GM12875 (cell line): ENCODE measurements around the gene VAV3.

Experiments used
- H3K4me3 ChIP-seq: one replicate; pipeline ENCODE4 v1.5.1; 2011; ENCODE audit warnings: low read depth, low read length, control low read depth
- TF ChIP-seq, protein P1 (sequence below): IDR thresholded peaks from 2 replicates; pipeline ENCODE4 v1.5.1; 2011; ENCODE audit warnings: low read depth, mild to moderate bottlenecking, control low read depth, inconsistent platforms, low read length, moderate library complexity, borderline replicate concordance; ENCODE audit not compliant: insufficient read depth

Gene VAV3

DNA sequence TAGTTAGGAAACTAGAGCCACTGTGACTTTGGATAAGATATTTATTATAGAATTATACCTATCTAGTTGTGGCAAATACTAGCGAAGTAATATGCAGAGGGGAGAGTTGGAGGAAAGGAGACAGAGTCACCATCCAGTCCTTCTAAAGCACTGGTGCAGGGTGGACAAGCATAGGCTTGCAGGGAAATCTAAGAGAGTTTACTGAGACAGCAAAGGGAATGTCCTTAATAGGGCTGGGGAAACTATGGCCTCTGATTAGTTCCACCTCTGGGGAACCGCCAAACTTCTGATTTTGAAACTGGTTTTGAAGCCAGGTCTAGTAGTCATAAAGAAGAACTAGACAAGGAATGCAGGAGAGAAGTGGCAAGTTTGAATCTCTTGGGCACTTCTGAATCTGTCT, 407.9 kb downstream of the VAV3 start:
- H3K4me3 ChIP-seq = no peak overlapping the region
- TF ChIP-seq, protein P1, sequence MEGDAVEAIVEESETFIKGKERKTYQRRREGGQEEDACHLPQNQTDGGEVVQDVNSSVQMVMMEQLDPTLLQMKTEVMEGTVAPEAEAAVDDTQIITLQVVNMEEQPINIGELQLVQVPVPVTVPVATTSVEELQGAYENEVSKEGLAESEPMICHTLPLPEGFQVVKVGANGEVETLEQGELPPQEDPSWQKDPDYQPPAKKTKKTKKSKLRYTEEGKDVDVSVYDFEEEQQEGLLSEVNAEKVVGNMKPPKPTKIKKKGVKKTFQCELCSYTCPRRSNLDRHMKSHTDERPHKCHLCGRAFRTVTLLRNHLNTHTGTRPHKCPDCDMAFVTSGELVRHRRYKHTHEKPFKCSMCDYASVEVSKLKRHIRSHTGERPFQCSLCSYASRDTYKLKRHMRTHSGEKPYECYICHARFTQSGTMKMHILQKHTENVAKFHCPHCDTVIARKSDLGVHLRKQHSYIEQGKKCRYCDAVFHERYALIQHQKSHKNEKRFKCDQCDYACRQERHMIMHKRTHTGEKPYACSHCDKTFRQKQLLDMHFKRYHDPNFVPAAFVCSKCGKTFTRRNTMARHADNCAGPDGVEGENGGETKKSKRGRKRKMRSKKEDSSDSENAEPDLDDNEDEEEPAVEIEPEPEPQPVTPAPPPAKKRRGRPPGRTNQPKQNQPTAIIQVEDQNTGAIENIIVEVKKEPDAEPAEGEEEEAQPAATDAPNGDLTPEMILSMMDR = no peak

GRCh38 chr1:107555578-107555977, 409.4 kb downstream of the VAV3 start:
- TF ChIP-seq, protein P1 = no peak
- no peak overlapping the region for H3K4me3 ChIP-seq

GRCh38 chr1:107552781-107553180, 412.2 kb downstream of the VAV3 start:
- TF ChIP-seq, protein P1 = no peak
- H3K4me3 ChIP-seq = no peak overlapping the region

DNA sequence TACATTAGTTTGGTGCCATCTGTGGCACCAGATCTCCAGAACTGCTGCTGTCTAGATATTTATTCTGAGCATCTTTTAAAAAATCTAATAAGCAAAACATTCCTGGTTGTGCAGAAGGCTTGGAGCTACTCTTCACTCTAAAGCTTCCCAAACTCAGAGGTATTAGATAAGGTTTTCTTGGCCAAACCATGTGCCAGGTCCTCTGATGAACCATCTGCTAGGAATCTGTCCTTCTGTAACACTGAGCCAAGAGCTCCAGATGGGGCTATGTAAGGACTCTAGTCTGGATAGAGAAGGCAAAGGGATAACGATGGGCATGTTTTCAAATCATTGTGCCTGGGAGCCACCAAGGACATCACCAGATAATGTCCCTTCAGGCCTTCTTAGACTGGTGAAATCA, 413.5 kb downstream of the VAV3 start:
- TF ChIP-seq, protein P1 = no peak
- no peak overlapping the region for H3K4me3 ChIP-seq

GRCh38 chr1:107550358-107550757, 414.6 kb downstream of the VAV3 start:
- H3K4me3 ChIP-seq = no peak overlapping the region
- TF ChIP-seq, protein P1 = no peak

DNA sequence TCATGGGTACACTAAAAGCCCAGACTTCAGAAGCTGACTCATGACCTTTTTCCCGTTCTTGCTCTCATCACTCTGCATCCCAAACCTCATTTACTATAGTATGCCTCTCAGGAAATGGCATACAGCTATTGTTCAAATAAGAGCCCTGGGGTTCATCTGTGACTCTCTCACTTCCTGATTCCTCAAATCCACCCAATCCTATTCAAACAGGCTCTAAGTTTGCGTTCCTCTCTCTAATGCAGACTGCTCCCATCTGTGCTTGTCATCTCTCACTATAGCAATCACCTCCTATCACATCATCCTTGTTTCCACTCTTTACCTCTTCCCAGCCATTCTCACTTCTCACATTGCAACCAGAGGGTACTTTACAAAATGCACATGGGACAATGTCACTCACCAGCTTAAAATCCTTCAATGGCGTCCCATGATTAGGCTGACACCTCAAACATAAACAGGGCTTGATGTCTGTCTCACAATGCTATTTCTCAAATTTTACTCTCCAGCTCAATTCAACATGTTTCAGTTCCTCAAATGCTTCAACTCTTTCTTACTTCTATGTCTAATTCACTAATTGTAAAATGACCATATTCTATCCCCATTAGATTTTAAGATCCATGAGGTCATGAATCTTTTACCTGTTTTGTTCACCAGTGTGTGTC, 415.7 kb downstream of the VAV3 start:
- H3K4me3 ChIP-seq = no peak overlapping the region
- TF ChIP-seq, protein P1 = no peak

DNA sequence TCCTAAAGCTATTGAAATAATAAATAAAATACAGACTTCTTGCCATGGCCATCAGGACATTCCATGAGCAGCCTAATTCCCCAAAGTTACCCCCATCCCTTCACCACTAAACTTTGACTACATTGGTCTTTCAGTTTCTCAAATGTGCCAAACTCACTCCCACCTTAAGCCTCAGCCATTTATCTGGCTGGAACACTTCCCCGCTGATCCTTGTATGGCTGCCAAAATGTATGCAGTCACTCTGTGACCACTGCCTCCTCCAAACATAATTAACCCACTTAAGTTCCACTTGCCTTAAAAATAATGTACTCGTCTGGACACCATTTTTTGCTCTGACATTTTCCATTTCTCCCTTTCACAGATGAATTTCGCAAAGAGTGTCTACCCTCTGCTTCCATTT, 416.7 kb downstream of the VAV3 start:
- TF ChIP-seq, protein P1 = no peak
- H3K4me3 ChIP-seq = no peak overlapping the region
